Choroid plexus epithelial cell (primary cell): ENCODE results near the gene CTNNAL1.
A peak's percentile ranks its signal among the peaks of the same experiment; 100 is the strongest.

Source experiments
- DNase-seq: peaks from one replicate; pipeline ENCODE4 v3.0.0-alpha.2; 2010; ENCODE audit warnings: low read depth
- H3K4me3 ChIP-seq: 2 replicates; pipeline ENCODE4 v1.5.1; 2011; ENCODE audit warnings: low read depth, mild to moderate bottlenecking, control low read depth, low read length, moderate library complexity
- TF ChIP-seq, protein P1 (sequence below): conservative IDR thresholded peaks from 2 replicates; pipeline ENCODE4 v1.5.1; 2011; ENCODE audit warnings: low read depth, mild to moderate bottlenecking, control low read depth, inconsistent platforms, low read length, moderate library complexity

CTNNAL1 gene

DNA sequence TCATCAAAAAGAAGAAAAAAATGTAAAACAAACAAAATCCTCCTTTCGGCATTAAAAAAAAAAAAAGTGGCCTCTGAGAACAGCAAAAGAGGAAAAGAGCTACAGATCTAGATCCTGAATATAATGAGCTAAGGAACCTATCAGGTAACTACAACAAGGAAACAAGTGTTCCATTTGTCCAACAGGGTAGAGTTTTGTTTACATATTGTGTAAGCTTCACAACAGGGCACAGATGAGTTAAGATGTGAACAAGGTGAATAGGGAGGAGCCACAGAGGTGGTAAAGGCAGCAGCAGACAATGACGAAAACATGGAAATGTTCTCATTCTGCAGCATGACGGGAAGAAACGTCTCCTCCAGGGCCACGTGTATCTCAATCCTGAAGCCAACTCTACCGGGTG is 93.8 kb downstream of the CTNNAL1 start:
- DNase-seq: no peak
- TF ChIP-seq, protein P1, sequence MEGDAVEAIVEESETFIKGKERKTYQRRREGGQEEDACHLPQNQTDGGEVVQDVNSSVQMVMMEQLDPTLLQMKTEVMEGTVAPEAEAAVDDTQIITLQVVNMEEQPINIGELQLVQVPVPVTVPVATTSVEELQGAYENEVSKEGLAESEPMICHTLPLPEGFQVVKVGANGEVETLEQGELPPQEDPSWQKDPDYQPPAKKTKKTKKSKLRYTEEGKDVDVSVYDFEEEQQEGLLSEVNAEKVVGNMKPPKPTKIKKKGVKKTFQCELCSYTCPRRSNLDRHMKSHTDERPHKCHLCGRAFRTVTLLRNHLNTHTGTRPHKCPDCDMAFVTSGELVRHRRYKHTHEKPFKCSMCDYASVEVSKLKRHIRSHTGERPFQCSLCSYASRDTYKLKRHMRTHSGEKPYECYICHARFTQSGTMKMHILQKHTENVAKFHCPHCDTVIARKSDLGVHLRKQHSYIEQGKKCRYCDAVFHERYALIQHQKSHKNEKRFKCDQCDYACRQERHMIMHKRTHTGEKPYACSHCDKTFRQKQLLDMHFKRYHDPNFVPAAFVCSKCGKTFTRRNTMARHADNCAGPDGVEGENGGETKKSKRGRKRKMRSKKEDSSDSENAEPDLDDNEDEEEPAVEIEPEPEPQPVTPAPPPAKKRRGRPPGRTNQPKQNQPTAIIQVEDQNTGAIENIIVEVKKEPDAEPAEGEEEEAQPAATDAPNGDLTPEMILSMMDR: no peak
- no peak overlapping the region for H3K4me3 ChIP-seq

DNA sequence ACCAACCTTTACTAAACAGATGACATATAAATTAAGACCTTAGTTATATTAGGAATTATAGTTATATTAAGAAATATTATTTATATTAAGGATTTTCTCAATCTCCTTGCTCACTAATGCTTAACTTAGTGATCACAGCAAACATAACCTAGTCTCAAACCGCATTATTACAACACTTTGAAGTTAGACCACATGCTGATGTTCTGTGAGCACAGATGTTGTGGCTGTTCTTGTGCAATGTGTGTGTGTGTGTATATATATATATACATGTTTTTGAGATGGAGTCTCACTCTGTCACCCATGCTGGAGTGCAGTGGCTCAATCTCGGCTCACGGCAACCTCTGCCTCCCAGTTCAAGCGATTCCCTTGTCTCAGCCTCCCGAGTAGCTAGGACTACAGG is 99.9 kb downstream of the CTNNAL1 start:
- TF ChIP-seq, protein P1: no peak
- H3K4me3 ChIP-seq: no peak overlapping the region
- DNase-seq: peak; percentile 85

DNA sequence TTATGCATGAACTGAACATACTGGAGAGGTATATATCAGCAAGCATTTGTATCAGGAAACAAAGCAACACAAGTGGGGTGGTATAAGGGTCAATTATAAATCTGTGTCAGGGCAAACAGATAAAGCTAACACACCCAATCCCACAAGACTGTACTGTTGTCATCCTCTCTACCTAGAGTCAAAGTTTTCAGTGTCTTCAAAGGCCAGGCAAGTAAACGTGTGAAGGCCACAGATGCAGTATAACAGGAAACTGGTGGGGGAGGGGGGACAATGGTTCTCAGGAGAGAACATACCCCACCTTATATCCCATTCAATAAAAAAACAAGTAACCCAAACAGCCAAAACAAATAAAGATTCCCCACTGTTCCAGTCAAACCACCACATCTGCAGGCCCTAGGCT is 101.5 kb downstream of the CTNNAL1 start:
- H3K4me3 ChIP-seq: no peak overlapping the region
- DNase-seq: no peak
- TF ChIP-seq, protein P1: no peak

DNA sequence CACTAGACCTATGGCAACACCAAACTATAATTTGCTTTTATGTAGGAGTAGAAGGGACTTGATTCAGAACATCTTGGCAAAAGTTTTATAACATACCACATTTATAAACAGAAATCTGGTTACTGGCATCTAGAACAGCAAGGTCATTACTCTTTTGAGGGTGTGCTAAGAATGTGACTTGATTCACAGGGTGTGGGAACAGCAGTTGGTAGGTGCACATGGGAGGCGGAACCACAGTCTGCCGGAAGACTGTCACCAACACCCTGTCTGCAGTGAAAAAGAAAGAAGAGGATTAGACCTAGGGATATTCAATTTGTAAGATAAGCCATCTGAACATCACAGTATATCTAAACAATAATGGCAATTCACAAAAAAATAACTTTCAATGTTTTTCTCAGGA is 102.4 kb downstream of the CTNNAL1 start:
- TF ChIP-seq, protein P1: no peak
- DNase-seq: no peak
- no peak overlapping the region for H3K4me3 ChIP-seq

DNA sequence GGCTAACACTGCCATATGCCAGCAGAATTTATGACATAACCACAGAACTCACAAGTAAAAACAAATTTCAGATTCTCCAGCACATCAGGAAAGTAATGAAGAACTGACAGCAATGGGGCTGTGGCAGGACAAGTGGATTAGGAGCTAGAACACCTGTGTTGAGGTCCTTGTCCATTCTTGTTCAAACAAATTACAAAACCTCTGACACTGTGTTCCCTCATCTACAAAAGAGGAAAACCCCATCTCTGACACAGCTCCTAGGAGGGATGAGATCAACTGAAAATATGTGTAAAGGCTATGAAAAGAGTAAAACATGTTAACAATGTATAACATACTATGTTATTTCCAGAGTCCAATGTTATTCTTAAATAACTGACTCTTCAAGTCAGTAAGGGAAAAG is 102.9 kb downstream of the CTNNAL1 start:
- no peak overlapping the region for H3K4me3 ChIP-seq
- DNase-seq: no peak
- TF ChIP-seq, protein P1: no peak

DNA sequence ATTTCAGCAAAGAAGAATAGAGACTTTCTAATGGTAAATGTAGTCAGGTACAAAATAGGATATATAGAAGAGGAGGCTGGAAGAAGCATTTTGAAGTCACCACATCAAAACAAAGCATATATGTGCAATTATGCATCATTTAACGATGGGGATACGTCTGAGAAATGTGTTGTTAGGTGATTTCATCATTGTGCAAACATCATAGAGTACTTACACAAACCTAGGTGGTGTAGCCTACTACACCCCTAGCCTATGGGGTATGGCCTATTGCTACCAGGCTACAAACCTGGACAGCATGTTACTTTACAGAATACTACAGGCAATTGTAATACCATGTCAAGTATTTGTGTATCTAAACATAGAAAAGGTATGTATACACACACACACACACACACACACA is 107.8 kb downstream of the CTNNAL1 start:
- H3K4me3 ChIP-seq: no peak overlapping the region
- TF ChIP-seq, protein P1: no peak
- DNase-seq: no peak

DNA sequence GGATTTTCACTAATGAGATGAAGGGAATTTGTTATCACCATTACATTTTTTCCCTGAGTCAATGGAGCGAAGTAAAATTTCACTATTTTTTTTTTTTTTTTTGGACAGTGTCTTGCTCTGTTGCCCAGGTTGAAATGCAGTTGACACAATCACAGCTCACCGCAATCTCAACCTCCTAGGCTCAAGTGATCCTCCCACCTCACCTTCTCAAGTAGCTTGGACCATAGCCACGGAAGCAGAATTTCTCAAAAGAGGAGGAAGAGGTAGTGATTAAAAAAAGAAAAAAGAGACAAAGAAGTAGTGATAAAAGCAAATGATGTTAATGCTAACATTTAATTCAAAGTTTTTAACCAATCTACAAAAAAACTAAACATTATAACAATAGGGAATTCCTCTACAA is 109.1 kb downstream of the CTNNAL1 start:
- TF ChIP-seq, protein P1: no peak
- no peak overlapping the region for H3K4me3 ChIP-seq
- DNase-seq: no peak
